NOMO-1 treated with dmso at 0.1 percent for 144 hours (cell line): ENCODE data around the gene PPP1R9A.

Experiments used
- DNase-seq: peaks from one replicate; lab custom pipeline; 2025; ENCODE audit not compliant: unreplicated experiment; lab: John Stamatoyannopoulos, UW

The PPP1R9A gene

GRCh38 chr7:95191795-95192194, 284.4 kb downstream of the PPP1R9A start:
- DNase-seq, result no peak

DNA sequence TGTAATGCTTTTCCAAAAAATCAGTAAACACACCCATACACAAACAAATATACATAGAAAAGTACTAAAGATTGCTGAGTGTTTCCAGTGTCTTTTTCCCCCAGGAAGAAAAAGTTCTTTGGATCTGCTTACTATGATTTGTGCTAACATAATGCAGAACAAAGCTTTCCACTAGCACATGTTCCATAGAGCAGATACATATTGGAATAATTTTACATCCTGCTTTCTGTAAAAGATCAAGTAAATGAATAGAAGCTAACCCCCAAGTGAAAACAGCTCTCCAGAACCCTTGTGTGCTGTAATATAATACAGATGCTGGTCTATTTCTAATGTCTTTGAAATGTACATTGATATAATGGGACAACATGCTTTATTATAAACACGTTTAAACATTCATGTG, 291.5 kb downstream of the PPP1R9A start:
- no peak for DNase-seq

- DNase-seq, result peak; percentile 54
Measured at GRCh38 chr7:95199779-95200558, 292.6 kb downstream of the PPP1R9A start.

DNA sequence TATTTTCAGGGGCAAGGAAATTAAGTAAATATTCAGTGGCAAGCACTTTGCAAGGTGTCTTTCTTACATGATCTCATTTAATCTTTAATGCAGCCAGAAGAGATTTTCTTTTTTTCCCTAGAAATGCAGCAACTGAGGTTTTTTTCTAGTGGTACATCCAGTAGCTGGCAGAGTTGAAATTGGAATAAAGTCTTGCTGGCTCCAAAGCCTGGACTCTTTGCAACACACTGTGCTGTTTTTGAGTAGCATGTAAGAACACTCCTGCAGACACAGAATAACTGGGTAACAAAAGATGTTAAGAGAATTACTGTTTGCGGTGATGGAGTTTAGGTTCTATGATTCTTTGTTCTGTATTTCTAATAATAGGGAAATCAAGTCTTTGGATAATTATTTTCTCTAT, 293.3 kb downstream of the PPP1R9A start:
- no peak for DNase-seq

DNA sequence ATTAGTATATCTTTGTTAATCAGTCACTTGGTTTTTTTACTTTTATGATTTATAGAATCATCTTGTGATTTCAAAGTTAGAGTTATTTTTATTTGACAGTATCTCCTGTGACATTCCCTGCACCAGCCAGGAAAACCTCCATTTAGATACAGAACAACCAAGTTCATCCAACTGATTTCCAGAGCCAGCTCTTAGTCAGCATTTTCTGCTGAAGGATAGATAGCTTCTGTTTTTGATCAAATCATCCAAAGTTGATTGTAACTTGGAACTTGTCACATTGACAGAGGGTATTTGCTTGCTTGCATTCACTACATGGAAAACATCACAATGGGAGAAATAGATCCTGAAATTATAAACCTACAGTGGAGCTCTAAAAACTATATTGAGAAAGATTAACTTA, 294.3 kb downstream of the PPP1R9A start:
- no peak for DNase-seq

DNA sequence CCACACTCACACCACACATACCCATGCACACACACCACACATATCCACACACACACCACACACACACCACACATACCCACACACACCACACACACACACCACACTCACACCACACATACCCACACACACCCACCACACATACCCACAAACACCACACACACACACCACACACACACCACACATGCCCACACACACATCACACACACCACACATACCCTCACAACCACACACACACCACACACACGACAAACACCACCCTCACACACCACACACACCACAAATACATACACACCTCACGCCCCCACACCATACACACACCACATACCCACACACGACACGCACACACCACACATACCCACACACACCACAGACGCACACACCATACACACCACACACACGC, 297.2 kb downstream of the PPP1R9A start:
- no peak for DNase-seq

DNA sequence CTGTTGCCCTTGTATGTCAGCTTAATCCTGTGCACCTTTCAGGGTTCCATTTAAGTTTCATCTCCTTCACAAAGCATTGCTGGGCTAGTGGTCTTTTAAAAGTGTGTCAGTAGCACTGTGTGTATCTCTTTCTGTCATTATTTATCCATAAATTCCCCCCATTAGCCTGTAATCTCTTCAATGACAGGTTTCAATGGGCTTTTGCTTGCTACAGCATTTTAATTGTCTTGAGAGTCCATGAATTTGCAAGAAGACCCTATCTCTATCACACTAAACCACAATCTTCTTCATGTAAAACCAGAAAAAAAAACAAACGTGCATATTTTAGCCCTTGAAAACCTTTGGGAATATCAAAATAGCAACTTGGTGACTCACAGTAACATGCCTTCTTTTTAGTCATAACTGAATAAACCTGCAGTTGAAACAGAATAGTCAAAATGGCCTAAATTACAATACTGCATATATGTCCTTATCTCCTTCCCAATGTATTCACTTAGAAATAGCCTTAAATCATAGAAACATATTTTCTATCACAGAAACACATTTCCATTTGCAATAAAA, 298.4 kb downstream of the PPP1R9A start:
- no peak for DNase-seq

- no peak for DNase-seq
Measured at GRCh38 chr7:95209276-95209675, 301.9 kb downstream of the PPP1R9A start.

- no peak for DNase-seq
Measured at GRCh38 chr7:95209788-95210187, 302.4 kb downstream of the PPP1R9A start.

- DNase-seq, result no peak
Measured at GRCh38 chr7:95213148-95213547, 305.8 kb downstream of the PPP1R9A start.

DNA sequence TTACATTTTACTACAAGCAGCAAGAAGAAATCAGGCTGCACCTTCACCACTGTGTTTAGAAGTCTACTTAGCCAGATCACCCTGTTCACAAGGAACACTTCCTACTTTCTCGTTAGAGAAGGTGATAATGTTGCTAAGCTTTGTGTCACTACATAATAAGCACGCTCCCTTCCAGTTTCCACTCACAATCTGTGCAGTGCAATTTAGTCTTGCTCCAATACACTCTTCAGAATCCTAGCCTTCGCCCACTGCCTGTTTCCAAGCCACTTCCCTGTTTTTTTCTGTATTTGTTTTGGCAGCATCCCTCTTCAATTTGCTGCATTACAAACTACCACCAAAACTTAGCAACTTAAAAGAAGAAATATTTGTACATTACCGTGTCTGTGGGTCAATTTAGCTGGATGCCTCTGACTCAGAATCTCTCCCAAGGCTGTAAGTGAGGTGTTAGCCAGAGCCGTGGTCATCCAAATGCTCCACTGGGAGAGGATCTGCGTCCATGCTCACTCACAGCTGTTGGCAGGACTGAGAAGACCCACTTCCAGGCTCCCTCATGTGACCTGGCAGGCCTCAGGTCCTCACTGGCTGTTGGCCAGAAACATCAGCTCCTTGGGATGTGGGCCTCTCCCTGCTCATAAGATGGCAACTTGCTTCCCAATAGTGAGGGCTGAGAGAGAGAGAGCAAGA, 306.6 kb downstream of the PPP1R9A start:
- DNase-seq, result no peak

DNA sequence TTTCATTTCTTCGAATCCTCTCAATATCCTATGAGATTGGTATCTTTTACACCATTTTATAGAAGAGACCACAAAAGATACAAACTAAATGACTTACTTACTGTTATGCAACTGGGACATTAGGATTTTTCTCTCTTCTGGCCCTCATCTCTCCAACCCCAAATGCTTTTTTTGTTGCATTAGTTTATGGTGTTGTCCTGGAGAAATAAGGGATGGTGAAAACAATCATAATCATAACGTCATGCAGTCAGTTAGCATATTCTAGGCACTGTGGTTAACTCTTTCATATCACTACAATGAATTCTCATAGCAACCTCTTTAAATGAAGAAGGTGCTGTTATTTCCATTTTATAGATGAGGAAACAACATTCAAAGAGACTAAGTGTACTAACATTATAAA, 312.3 kb downstream of the PPP1R9A start:
- DNase-seq, result no peak

DNA sequence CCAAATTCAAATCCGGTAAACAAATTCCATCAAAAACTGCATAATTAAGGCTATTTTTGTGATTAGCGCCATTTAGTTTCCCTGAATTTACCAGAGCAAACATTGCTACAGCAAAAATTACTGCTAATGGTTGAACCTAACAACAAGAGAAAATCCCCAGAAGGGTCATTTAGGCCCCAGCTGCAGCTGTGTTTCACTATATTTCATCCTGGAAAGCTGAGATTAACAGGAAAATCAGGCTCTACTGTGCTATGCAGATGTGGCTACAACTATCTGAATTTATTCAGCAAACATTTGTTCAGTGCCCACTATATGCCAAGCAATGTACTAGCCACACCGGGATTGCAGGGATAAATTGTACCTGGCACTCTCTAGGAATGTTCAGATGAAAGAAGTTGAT, 312.9 kb downstream of the PPP1R9A start:
- no peak for DNase-seq

DNA sequence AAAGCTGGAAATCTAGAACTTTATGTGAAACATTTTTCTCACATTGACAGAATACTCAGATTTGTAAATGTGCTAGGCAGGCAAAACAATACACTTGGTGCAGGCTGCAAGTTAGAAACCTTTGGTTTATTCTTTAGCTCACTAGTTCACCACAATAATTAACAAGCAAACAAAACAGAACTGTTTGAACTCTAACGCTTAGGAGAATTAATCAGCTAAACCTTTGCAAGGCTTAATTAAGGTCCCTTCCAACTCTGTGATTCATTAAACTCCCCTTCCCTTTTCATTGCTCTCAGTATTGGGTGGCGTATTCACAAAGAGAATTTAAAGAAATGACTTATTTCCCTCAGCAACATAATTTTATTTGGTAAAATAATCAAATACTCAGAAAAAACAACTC, 317.9 kb downstream of the PPP1R9A start:
- no peak for DNase-seq

- no peak for DNase-seq
Measured at GRCh38 chr7:95229301-95229700, 321.9 kb downstream of the PPP1R9A start.

GRCh38 chr7:95238252-95238943, 331.0 kb downstream of the PPP1R9A start:
- no peak for DNase-seq

DNA sequence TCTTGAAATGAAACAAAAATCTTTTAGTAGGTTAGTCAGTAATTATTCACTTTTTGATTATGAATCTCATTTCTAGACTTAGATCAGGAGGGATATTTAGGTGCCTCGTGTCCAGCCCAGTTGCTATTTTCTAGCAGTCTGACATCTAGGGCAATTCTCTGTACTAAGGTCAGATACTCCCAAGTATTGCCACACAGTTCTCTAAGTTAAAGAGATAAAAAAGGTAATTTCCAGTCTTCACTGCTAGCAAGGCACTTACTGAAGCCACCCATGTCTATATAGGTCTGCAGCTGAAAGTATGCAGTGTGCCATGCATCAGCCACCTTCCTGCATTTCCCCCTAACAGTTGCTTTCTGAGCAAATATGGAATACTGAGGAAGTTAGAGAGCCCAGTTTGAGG, 333.5 kb downstream of the PPP1R9A start:
- DNase-seq, result no peak

GRCh38 chr7:95242266-95242665, 334.9 kb downstream of the PPP1R9A start:
- no peak for DNase-seq

GRCh38 chr7:95244616-95245015, 337.2 kb downstream of the PPP1R9A start:
- no peak for DNase-seq

- no peak for DNase-seq
Measured at GRCh38 chr7:95245828-95246500, 338.6 kb downstream of the PPP1R9A start.

GRCh38 chr7:95246831-95247370, 339.5 kb downstream of the PPP1R9A start:
- peak; percentile 85 for DNase-seq
